HG03432 (cell line): ENCODE measurements around the gene ASTN2.
A peak's percentile ranks its signal among the peaks of the same experiment; 100 is the strongest.
"Not testable (repeated sequence)": the region's sequence is repeated elsewhere in the genome, so short reads cannot be mapped to it uniquely, and the experiment has no call there.

Experiments
- ATAC-seq: cut with Tn5 transposase; IDR thresholded peaks from one replicate; pipeline ENCODE4 v1.9.1; 2021; ENCODE audit warnings: mild to moderate bottlenecking, moderate library complexity; ENCODE audit not compliant: unreplicated experiment

ASTN2 gene

GRCh38 chr9:116891424-116891823, 523.4 kb downstream of the ASTN2 start:
- no peak for ATAC-seq

DNA sequence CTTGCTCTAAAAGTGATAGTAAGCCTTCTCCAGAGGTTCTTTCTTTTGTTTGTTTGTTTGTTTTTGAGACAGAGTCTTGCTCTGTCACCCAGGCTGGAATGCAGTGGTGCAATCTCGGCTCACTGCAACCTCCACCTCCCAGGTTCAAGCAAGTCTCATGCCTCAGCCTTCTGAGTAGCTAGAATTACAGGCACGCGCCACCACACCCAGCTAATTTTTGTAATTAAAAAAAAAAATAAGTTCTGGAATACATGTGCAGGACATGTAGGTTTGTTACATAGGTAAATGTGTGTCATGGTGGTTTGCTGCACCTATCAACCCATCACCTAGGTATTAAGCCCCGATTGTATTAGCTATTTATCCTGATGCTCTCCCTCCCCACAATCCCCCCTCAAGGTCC, 526.4 kb downstream of the ASTN2 start:
- ATAC-seq, result not testable (repeated sequence)

DNA sequence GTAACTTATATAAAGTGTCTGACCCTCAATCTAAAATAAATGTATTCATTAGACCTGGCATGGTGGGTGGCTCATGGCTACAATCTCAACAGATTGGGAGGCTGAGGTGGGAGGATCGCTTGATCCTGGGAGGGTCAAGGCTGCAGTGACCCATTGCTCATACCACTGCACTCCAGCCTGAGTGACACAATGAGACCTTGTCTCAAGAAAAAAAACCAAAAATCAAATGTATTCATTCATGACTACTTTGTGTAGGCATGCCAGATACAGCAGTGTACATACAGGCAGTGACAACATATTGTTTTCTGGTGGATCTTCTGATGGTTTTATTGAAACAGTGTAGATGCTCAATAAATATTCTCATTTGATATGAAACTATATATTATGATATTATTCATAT, 526.8 kb downstream of the ASTN2 start:
- ATAC-seq, result no peak

- no peak for ATAC-seq
Observed at GRCh38 chr9:116883676-116884075, 531.2 kb downstream of the ASTN2 start.

DNA sequence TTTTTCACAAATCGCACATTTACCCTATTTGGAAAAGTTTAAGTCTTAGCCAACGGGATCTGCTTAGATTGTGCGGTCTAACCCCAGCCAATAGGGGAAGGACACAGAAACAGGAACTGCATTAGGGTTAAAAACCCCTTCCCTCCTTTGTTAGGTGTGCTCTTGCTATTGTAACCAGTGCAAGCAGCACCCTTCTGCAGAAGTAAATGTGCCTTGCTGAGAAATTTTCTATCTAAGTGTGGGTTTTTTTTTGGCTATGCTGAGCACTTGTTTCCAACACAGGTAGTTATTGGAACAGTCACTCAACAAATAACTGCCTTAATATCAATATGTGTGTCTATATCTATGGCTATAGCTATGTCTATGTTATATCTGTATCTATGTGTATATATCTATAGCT, 537.8 kb downstream of the ASTN2 start:
- ATAC-seq, result no peak

DNA sequence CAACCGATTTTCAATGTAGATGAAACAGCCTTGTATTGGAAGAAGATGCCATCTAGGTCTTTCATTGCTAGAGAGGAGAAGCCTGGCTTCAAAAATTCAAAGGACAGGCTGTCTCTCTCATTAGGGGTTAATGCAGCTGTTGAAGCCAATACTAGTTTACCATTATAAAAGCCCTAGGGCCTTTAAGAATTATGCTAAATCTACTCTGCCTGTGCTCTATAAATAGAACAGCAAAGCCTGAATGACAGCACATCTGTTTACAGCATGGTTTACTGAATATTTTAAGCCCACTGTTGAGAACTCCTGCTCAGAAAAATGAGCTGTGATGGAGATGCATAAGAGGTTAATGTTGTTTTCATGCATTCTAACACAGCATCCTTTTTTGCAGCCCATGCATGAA, 539.3 kb downstream of the ASTN2 start:
- no peak for ATAC-seq

- no peak for ATAC-seq
Observed at GRCh38 chr9:116873937-116874914, 540.6 kb downstream of the ASTN2 start.

- no peak for ATAC-seq
Observed at GRCh38 chr9:116873491-116873890, 541.4 kb downstream of the ASTN2 start.

DNA sequence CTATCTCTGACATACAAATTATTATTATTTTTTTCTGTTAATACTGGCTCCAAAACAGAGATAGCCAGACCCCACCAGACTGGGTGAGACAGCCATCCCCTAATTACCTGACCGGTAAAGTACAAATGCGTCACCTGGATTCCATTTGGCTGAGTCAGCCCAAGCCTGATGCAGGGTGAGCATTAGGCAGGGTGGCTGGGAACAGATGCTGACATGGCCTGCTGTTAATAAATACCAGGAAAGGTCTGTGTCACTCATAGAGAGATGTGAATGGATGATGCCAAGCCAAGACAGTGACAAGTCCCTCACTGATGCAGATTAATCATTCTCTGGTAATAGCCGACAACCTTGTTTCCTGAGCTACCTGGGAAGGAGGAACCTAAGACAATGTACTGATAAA, 544.3 kb downstream of the ASTN2 start:
- ATAC-seq, result no peak

GRCh38 chr9:116868201-116868600, 546.7 kb downstream of the ASTN2 start:
- peak; percentile 82 for ATAC-seq

DNA sequence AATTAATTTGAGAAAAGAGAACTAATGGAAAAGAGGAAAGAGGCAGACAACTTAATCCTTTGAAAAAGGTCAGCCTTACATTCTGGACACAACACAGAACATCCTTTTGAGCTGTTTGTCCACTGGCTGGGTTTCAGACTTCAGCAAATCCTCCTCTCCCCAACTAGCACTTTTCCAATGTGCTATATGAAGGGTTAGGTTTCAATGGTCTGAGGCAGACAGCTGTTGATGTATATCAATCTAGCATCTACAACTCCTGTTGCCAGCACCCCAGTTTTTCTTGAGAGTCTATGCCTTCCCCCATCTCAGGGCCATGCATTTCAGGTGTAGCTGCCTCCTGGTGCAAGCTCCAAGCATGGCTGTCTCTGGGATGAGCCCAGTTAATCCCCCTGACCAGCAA, 553.5 kb downstream of the ASTN2 start:
- no peak for ATAC-seq

DNA sequence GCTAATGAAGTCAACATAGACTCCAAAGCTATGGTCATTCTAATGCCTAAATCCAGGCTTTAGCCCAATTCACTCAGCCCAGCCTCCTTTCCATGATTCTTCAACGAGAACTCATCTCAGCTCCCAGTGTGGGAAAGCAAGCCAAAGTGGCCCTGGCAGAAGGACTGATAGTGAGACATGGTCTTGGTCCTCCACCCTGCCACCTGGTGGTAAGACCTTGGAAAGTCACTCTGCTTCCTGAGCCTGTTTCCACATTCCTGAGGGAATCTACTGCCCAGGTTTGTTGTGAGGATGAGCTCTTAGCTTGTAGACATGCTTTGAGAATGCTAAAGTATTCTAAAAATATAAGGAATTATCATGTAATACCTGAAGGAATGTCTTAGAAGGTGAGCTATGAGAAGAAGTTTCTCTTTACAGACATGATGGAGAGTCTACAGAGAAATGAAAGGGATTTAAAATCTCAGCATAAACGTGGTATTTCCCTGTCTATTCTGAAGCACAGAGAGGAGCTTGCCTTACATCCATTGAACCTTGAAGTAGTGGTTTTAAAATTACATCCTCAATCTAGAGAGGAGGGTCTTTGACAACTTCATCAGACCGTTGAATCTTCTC, 554.2 kb downstream of the ASTN2 start:
- peak; percentile 82 for ATAC-seq

GRCh38 chr9:116859763-116860162, 555.1 kb downstream of the ASTN2 start:
- no peak for ATAC-seq

DNA sequence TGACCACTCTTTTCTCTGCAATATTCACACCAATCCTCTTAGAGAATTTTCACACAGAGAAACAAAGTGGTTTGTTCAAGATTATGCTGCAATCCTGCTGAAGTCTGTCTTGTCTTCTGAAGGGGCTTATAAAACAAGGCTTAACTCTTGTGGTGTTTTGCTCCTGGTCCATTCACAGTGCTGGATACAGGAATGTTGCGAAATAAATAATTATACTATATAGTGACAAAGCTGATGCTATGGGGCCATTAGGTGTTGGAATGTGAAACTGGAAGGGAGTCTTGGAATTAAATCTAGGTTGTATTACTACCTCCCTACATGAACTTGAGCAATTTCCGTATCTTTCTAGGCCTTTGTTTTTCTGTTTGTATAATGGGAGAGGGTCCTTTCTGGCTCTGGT, 557.5 kb downstream of the ASTN2 start:
- no peak for ATAC-seq

DNA sequence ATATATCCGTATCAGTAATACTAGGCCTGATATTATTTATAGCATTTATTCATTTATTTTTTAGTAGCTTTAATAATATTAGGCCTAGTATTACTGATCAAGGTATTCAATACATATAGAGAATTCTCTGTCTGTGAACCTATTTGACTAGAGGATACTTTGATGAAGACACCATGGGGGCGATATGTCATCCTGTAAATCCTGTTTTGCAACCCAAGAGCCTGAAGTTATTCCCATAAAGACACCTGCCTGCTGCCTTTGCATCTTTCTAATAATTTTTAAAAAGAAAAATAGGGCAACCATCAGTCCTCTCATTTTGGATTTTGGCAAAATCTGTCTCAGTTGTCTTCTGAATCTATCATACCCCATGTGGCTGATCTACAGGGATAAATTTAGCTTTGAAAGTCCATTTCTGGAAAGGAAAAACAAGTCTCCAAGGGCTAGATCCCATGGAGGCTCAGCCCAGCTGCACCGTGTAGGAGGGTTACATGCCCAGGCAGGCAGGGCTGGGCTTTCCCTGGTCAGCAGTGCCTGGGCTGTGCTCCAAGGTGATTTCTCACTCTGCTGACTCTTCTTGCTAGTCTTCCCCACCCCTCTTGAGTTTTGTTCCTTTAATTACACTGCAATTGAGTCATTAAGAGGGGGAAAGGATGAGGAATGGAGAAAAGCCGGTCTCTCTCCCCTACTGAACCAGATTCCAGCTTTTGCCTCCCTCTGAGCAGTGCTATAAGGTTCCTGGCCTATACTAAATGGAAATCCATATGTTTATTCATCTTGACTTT, 558.8 kb downstream of the ASTN2 start:
- no peak for ATAC-seq

DNA sequence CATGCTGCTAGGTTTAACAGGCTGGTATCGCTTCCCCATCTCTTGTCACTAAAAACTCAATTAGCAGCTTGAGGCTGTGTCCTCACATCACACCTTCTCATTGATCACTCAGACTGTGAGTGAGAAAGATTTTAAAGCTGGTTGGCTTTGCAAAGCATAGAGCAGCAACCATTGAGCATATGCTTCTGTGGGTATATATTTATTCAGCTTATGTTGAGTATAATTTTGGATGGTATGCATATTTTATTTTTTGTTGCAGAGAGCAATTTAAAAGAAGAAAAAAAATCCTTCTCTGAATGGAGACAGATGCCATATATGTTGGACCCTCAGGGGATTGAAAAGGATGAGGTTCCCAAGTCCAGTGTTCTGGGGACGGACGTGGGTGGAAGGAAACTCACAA, 565.1 kb downstream of the ASTN2 start:
- no peak for ATAC-seq

DNA sequence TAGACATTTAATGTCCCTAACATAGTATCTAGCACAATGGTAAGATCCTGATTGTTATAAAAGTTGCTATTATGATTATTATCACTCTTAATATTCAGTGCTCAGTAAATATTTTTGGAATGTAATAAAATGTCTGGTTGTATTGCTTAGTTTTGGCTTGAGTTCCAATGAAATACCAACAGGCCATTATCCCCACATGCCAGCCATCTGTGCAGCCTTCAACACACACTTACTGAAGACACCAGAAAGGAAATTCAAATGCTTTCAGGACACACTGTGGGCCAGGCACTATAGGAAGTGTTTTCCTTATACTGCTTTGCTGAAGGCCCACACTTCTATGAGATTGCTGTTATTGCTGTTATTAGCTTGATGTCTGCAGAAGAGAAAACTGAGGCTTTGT, 570.2 kb downstream of the ASTN2 start:
- ATAC-seq, result no peak

GRCh38 chr9:116843863-116844620, 570.8 kb downstream of the ASTN2 start:
- no peak for ATAC-seq

DNA sequence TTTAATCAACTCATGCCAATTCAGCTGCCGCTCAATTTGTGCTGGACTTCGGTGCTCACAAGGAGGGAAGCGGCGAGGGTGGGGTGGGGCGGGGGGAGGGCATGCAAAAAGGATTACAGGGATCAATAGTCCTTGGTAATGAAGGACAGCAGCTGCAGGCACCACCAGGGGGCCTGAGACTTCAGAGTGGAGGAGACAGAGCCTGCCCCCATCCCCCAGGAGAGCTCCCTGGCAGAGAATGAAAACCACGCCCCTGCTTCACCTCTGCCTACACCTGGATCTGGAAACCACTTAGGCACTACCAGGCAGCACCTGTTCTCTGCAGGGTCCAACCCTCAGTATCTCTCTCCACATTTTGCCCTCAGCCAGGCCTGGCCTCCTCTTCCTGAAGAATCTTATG, 572.2 kb downstream of the ASTN2 start:
- ATAC-seq, result no peak

- ATAC-seq, result not testable (repeated sequence)
Observed at GRCh38 chr9:116838468-116838867, 576.4 kb downstream of the ASTN2 start.
